Measurements from ENCODE around the gene ZBTB6.

GRCh38 chr9:122883125-122883524 lies 30.0 kb downstream of the ZBTB6 start:
- TF ChIP-seq CTCF (IDR thresholded peaks at IDR 0.05) (no peak), POLR2A (IDR thresholded peaks at IDR 0.05) (no peak)

Measured in sigmoid colon (tissue), 3 donors.